Measurements from ENCODE around the gene SEMA5B. TPM values are rescaled to one million over a fixed set of nuclear protein-coding genes. Genes with fewer than 3 reads are reported as not detected.

SEMA5B gene
- polyA plus RNA-seq, 1 donor from 2014 or later, result 7.0 TPM

GRCh38 chr3:122961146-122961545, 66.4 kb downstream of the SEMA5B start:
- Histone ChIP-seq H3K27ac (ENCODE audit: low read length) (no peak overlapping the region), H4K20me1 (ENCODE audit: insufficient read depth) (no peaks in the 10 kb centered on the region), H3K4me3 (ENCODE audit: low read length) (no peak overlapping the region), H3K36me3 (ENCODE audit: insufficient read depth, low read length) (no peaks in the 10 kb centered on the region), H3K27me3 (ENCODE audit: insufficient read depth, low read depth, low read length) (no peaks in the 10 kb centered on the region), H3K9ac (ENCODE audit: low read length) (no peak overlapping the region), H3K9me3 (ENCODE audit: low read length) (no peaks in the 10 kb centered on the region), H2AFZ (ENCODE audit: low read depth, low read length) (no peak overlapping the region), H3K79me2 (replicated peaks; ENCODE audit: insufficient read depth, low read length) (no peaks in the 10 kb centered on the region), H3K9me2 (ENCODE audit: insufficient read depth, low read length) (no peaks in the 10 kb centered on the region), H3F3A (ENCODE audit: insufficient read depth, low read length, poor library complexity, severe bottlenecking) (no peaks in the 10 kb centered on the region), H3K4me2 (ENCODE audit: low read length) (no peak overlapping the region)
- TF ChIP-seq CTCF (IDR thresholded peaks at IDR 0.05; ENCODE audit: poor library complexity, severe bottlenecking) (no peak), POLR2AphosphoS5 (IDR thresholded peaks at IDR 0.05) (no peak), TAF1 (IDR thresholded peaks at IDR 0.05; ENCODE audit: low read depth) (no peak), SMC3 (conservative IDR thresholded peaks at IDR 0.05; ENCODE audit: poor library complexity) (no peak), REST (IDR thresholded peaks at IDR 0.05; ENCODE audit: borderline replicate concordance) (no peak), EP300 (conservative IDR thresholded peaks at IDR 0.05; ENCODE audit: poor library complexity, severe bottlenecking) (no peak), MXI1 (conservative IDR thresholded peaks at IDR 0.05; ENCODE audit: poor library complexity, severe bottlenecking) (no peak), RAD21 (conservative IDR thresholded peaks at IDR 0.05) (no peak), EZH2 (IDR thresholded peaks at IDR 0.05; ENCODE audit: borderline replicate concordance, insufficient read depth, low read length, poor library complexity, severe bottlenecking) (no peak)

- H3K4me3 ChIP-seq (ENCODE audit: low read length), result no peak overlapping the region
- no peaks in the 10 kb centered on the region for H3F3A ChIP-seq (ENCODE audit: insufficient read depth, low read length, poor library complexity, severe bottlenecking)
- H3K9me3 ChIP-seq (ENCODE audit: low read length), result no peaks in the 10 kb centered on the region
- no peaks in the 10 kb centered on the region for H4K20me1 ChIP-seq (ENCODE audit: insufficient read depth)
- H3K79me2 ChIP-seq (replicated peaks; ENCODE audit: insufficient read depth, low read length), result no peaks in the 10 kb centered on the region
- H2AFZ ChIP-seq (ENCODE audit: low read depth, low read length), result no peak overlapping the region
- H3K36me3 ChIP-seq (ENCODE audit: insufficient read depth, low read length), result no peaks in the 10 kb centered on the region
- no peak overlapping the region for H3K9ac ChIP-seq (ENCODE audit: low read length)
- no peaks in the 10 kb centered on the region for H3K9me2 ChIP-seq (ENCODE audit: insufficient read depth, low read length)
- H3K27ac ChIP-seq (ENCODE audit: low read length), result no peak overlapping the region
- no peak overlapping the region for H3K4me2 ChIP-seq (ENCODE audit: low read length)
- no peaks in the 10 kb centered on the region for H3K27me3 ChIP-seq (ENCODE audit: insufficient read depth, low read depth, low read length)
- TF ChIP-seq EZH2 (IDR thresholded peaks at IDR 0.05; ENCODE audit: borderline replicate concordance, insufficient read depth, low read length, poor library complexity, severe bottlenecking) (no peak), RAD21 (conservative IDR thresholded peaks at IDR 0.05) (no peak), TAF1 (IDR thresholded peaks at IDR 0.05; ENCODE audit: low read depth) (no peak), POLR2AphosphoS5 (IDR thresholded peaks at IDR 0.05) (no peak), MXI1 (conservative IDR thresholded peaks at IDR 0.05; ENCODE audit: poor library complexity, severe bottlenecking) (no peak), SMC3 (conservative IDR thresholded peaks at IDR 0.05; ENCODE audit: poor library complexity) (no peak), EP300 (conservative IDR thresholded peaks at IDR 0.05; ENCODE audit: poor library complexity, severe bottlenecking) (no peak), REST (IDR thresholded peaks at IDR 0.05; ENCODE audit: borderline replicate concordance) (no peak), CTCF (IDR thresholded peaks at IDR 0.05; ENCODE audit: poor library complexity, severe bottlenecking) (no peak)
Observed at GRCh38 chr3:122960652-122961051, 66.9 kb downstream of the SEMA5B start.
